ENCODE data around the gene CCDC181.

DNA sequence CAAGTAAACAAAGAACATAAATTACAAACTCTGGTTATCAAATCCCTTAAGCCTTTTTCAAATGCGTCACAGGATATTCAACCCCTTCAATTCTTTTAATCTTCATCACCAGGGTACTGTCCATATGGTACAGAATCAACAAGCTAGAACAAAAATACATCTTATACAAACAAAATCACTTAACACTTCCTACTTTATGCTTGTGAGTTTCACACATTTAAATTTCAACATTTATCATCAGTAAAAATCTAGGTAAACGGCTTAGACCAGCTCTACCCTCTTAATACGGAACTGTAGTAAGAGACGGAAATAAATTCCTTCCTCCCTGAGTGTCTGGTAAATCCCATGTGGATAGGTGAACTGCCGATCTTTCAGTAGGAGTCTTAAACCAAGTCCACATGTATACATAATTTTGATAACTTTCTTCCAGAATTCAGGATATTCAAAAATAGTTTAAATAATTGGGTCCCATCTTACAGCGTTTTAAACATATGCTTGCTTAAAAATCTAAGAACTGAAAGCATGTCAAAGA, 1.0 kb downstream of the CCDC181 start:
- no peak for TF ChIP-seq EZH2 (IDR thresholded peaks at IDR 0.05; ENCODE audit: insufficient read depth, poor library complexity, severe bottlenecking)
- TF ChIP-seq EZH2phosphoT487 (IDR thresholded peaks at IDR 0.05; ENCODE audit: insufficient read depth, low read depth) = no peak
